RWPE2 (cell line): Measurements from ENCODE around the gene CTR9.

Experiments used
- ATAC-seq: fragments of 200-7000 bp; cut with Tn5 transposase; 3 replicates; pipeline ENCODE4 v1.9.1; 2021; ENCODE audit warnings: low read depth
- DNase-seq: peaks from one replicate; pipeline ENCODE4 v3.0.0-alpha.2; 2020; ENCODE audit warnings: low spot score
- H3K27ac ChIP-seq: fragments of 450-650 bp; 2 replicates; pipeline ENCODE4 v1.5.1; 2017; ENCODE audit warnings: mild to moderate bottlenecking; ENCODE audit not compliant: poor library complexity, severe bottlenecking
- H3K27me3 ChIP-seq: fragments of 250-450 bp; sonication (Bioruptor Pico); 2 replicates; pipeline ENCODE4 v1.5.1; 2021; ENCODE audit warnings: mild to moderate bottlenecking, moderate library complexity; ENCODE audit not compliant: insufficient read depth, poor library complexity, severe bottlenecking
- H3K36me3 ChIP-seq: fragments of 250-450 bp; sonication (Bioruptor Pico); 2 replicates; pipeline ENCODE4 v1.5.1; 2020; ENCODE audit warnings: low read depth, mild to moderate bottlenecking, moderate library complexity
- H3K4me1 ChIP-seq: fragments of 250-450 bp; sonication (Bioruptor Pico); 2 replicates; pipeline ENCODE4 v1.5.1; 2021; ENCODE audit warnings: mild to moderate bottlenecking, moderate library complexity; ENCODE audit not compliant: insufficient read depth, poor library complexity, severe bottlenecking
- H3K4me3 ChIP-seq: fragments of 250-450 bp; sonication (Bioruptor Pico); 2 replicates; pipeline ENCODE4 v1.5.1; 2021; ENCODE audit warnings: mild to moderate bottlenecking, moderate library complexity; ENCODE audit not compliant: severe bottlenecking
- H3K9me3 ChIP-seq: fragments of 250-450 bp; sonication (Bioruptor Pico); 2 replicates; pipeline ENCODE4 v1.5.1; 2021; ENCODE audit warnings: mild to moderate bottlenecking, moderate library complexity; ENCODE audit not compliant: severe bottlenecking
- CTCF ChIP-seq: fragments of 450-650 bp; IDR thresholded peaks from one replicate; pipeline ENCODE4 v1.5.1; 2017; ENCODE audit warnings: mild to moderate bottlenecking, moderate library complexity; ENCODE audit not compliant: poor library complexity, severe bottlenecking

CTR9 gene

GRCh38 chr11:10800292-10800691 lies 49.2 kb downstream of the CTR9 start:
- Histone ChIP-seq H3K27ac (no peak overlapping the region), H3K27me3 (no peaks in the 10 kb centered on the region), H3K4me3 (no peak overlapping the region), H3K4me1 (no peaks in the 10 kb centered on the region), H3K9me3 (no peaks in the 10 kb centered on the region), H3K36me3 (peaks cover 91% of the 10 kb centered on the region)
- ATAC-seq (no peak), DNase-seq (no peak)
- TF ChIP-seq CTCF, result no peak

- Histone ChIP-seq H3K27me3 (no peaks in the 10 kb centered on the region), H3K9me3 (no peaks in the 10 kb centered on the region), H3K36me3 (peaks cover 97% of the 10 kb centered on the region), H3K4me1 (peaks cover 14% of the 10 kb centered on the region), H3K4me3 (no peak overlapping the region), H3K27ac (no peak overlapping the region)
- no peak for TF ChIP-seq CTCF
- ATAC-seq (no peak), DNase-seq (no peak)
Observed at GRCh38 chr11:10803676-10804075, 52.6 kb downstream of the CTR9 start.

- Histone ChIP-seq H3K4me1 (peaks cover 14% of the 10 kb centered on the region), H3K27ac (peak overlapping the region; percentile 4), H3K9me3 (no peaks in the 10 kb centered on the region), H3K4me3 (no peak overlapping the region), H3K36me3 (peaks cover 76% of the 10 kb centered on the region), H3K27me3 (no peaks in the 10 kb centered on the region)
- TF ChIP-seq CTCF, result no peak
- DNase-seq (no peak), ATAC-seq (no peak)
Observed at GRCh38 chr11:10805741-10806140, 54.7 kb downstream of the CTR9 start.

- Histone ChIP-seq H3K4me1 (peaks cover 14% of the 10 kb centered on the region), H3K27ac (peak overlapping the region; percentile 4), H3K9me3 (no peaks in the 10 kb centered on the region), H3K4me3 (no peak overlapping the region), H3K36me3 (peaks cover 71% of the 10 kb centered on the region), H3K27me3 (no peaks in the 10 kb centered on the region)
- no peak for TF ChIP-seq CTCF
- no peak for DNase-seq
- no peak for ATAC-seq
Observed at GRCh38 chr11:10806206-10806605, 55.2 kb downstream of the CTR9 start.

GRCh38 chr11:10807493-10808234 lies 56.6 kb downstream of the CTR9 start:
- ATAC-seq, result no peak
- DNase-seq, result no peak
- H3K9me3 ChIP-seq, result no peaks in the 10 kb centered on the region
- peaks cover 57% of the 10 kb centered on the region for H3K36me3 ChIP-seq
- H3K27ac ChIP-seq, result peak overlapping the region; percentile 90
- H3K4me3 ChIP-seq, result peak overlapping the region; percentile 93
- peaks cover 14% of the 10 kb centered on the region for H3K4me1 ChIP-seq
- H3K27me3 ChIP-seq, result no peaks in the 10 kb centered on the region
- no peak for TF ChIP-seq CTCF
